Measurements from ENCODE around the gene LHFPL3.

LHFPL3 gene

DNA sequence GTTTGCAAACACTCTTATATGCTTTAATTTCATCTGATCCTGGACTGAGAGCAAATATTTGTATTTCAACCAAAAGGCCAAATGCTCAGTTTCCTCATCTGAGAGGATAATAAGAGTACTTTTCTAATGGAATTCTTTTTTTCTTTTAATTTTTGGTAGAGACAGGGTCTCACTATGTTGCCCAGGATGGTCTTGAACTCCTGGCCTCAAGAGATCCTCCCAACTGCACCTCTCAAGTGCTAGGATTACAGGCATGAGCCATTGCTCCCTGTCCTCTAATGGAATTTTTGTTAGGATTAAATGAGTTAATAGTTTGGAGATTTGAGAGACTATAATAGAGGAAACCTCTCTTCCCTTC, 617.2 kb downstream of the LHFPL3 start:
- DNase-seq: no peak

DNA sequence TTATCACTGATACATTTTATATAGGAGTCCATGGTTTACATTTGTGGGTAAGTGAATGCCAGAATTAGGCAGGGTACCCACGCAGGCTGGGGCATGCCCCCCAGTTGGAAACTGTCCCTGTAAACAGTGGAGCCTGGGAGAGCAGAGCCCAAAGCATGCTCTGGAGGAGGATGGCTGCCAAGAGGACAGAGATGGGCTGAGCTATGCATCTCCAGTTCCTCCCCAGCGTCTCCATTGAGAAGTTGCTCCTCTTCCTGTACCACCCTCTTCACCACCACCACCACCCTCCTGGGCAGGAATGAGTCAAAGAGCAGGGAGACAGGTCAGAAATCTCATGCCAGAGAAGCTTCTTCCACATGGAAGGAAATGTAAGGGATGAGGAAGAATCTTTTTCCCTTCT, 617.9 kb downstream of the LHFPL3 start:
- DNase-seq: no peak

DNA sequence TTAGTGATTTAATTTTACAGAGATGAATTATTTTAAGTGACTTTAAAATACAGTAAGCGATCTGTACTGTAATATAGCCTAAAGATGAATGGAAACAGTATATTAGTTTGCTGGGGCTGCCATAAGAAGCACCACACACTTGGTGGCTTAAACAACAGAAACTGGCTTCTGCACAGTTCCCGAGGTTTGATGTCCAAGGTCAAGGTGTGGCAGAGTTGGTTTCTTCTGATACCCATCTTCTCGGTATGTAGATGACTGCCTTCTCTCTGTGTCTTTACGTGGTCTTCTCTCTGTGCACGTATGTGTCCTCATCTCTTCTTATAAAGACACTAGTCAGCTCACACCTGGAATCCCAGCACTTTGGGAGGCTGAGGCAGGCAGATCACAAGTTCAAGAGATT, 621.6 kb downstream of the LHFPL3 start:
- DNase-seq: no peak

DNA sequence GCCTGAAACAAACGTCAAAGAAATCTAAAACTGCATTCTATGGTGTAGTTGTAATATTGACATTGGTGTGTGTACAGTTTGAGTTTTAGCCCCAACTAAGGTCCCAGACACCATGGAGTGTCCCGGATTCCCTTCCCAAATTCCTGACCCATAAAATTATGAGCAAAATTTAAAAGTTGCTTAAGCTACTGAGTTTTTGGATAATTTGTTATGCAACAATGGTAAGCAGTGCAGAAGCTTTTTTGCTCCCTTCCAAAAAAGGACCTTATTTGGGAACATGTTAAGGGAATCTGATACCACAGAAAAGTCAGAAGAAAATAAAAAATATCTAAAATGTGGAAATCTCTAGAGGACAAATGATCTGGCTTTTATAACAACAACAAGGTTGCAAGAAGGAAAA, 622.4 kb downstream of the LHFPL3 start:
- no peak for DNase-seq

DNA sequence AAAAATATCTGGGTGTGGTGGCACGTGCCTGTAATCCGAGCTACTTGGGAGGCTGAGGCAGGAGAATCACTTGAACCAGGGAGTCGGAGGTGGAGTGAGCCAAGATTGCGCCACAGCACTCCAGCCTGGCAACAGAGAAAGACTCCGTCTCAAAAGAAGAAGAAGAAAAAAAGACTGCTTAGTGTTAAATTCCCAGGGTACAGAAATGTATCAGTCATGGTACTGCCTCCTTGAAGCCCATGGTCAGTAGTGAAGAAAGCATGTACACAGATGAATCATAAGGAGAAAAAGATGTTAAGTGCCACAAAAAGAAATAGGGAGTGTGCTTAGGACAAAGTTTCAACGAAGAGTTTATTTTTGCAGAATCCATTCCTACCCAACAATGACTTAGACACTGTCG, 623.1 kb downstream of the LHFPL3 start:
- DNase-seq: no peak

DNA sequence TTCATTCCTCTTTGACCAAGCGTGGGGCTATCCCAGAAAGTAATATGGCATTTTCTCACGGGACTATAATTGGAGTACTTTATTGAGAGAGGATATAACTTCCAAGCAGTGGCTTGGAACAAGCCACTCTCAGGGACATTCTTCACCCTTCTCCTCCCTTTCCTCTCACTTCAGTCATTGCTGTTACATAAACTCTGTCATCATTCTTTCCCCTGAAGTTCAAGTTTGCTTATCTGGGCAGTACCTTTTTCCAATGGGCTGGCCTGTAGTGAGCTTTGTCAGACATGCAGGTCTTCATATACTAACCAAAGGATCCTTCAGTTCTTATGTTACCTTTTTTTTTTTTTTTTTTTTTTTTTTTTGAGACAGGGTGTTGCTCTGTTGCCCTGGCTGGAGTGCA, 626.9 kb downstream of the LHFPL3 start:
- no peak for DNase-seq

Measured in islet precursor cell (in vitro differentiated cells).